ENCODE measurements around the gene HAS3. TPM values are rescaled to one million over a fixed set of nuclear protein-coding genes. Genes with fewer than 3 reads are reported as not detected.

The HAS3 gene
- total RNA-seq, 6 experiments from 2014 or later = 0.39 to 1.0 (median 0.63) TPM

DNA sequence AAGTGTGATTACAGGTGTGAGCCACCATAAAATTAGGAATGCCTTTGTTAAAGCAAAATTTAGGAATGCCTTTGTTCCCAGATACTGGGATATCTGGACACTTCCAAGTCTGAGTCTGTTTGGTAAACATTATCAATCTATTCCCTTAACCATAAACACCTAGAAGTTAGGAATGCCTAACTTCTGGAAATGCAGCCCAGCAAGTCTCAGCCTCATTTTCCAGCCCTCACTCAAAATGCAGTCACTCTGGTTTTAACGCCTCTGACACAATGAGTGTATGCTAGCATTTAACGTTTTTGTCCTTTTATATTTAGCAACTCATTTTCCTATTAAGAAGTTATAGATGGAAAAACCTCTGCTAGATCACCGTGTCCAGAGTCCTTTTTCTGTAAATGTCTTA, 34.4 kb upstream of the HAS3 start:
- H3K27me3 ChIP-seq = no peaks in the 10 kb centered on the region
- TF ChIP-seq, protein P1, sequence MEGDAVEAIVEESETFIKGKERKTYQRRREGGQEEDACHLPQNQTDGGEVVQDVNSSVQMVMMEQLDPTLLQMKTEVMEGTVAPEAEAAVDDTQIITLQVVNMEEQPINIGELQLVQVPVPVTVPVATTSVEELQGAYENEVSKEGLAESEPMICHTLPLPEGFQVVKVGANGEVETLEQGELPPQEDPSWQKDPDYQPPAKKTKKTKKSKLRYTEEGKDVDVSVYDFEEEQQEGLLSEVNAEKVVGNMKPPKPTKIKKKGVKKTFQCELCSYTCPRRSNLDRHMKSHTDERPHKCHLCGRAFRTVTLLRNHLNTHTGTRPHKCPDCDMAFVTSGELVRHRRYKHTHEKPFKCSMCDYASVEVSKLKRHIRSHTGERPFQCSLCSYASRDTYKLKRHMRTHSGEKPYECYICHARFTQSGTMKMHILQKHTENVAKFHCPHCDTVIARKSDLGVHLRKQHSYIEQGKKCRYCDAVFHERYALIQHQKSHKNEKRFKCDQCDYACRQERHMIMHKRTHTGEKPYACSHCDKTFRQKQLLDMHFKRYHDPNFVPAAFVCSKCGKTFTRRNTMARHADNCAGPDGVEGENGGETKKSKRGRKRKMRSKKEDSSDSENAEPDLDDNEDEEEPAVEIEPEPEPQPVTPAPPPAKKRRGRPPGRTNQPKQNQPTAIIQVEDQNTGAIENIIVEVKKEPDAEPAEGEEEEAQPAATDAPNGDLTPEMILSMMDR (IDR thresholded peaks at IDR 0.05) = no peak
- no peak for TF ChIP-seq POLR2A (IDR thresholded peaks at IDR 0.05)
- H3K4me3 ChIP-seq = no peak overlapping the region
- intact Hi-C loops (cut with DNase I) = no loop called here
- no peaks in the 10 kb centered on the region for H3K36me3 ChIP-seq
- 54% methylated on average over 2 of the region's 3 CpGs for WGBS (ENCODE audit: insufficient coverage, low coverage, low lambda C conversion rate, missing lambda C conversion rate)
- no peak for DNase-seq
- no peaks in the 10 kb centered on the region for H3K9me3 ChIP-seq
- H3K27ac ChIP-seq = no peak overlapping the region
- ATAC-seq = no peak
- no peaks in the 10 kb centered on the region for H3K4me1 ChIP-seq

- Histone ChIP-seq H3K27me3 (no peaks in the 10 kb centered on the region), H3K36me3 (no peaks in the 10 kb centered on the region), H3K4me3 (no peak overlapping the region), H3K27ac (no peak overlapping the region), H3K9me3 (no peaks in the 10 kb centered on the region), H3K4me1 (no peaks in the 10 kb centered on the region)
- 71% methylated on average over 2 of the region's 2 CpGs for WGBS (ENCODE audit: insufficient coverage, low coverage, low lambda C conversion rate, missing lambda C conversion rate)
- DNase-seq = no peak
- no peak for ATAC-seq
- no peak for TF ChIP-seq POLR2A (IDR thresholded peaks at IDR 0.05)
- TF ChIP-seq, protein P1 (IDR thresholded peaks at IDR 0.05) = no peak
- intact Hi-C loops (cut with DNase I) = no loop called here
Observed at GRCh38 chr16:69072640-69072974, 32.8 kb upstream of the HAS3 start.

DNA sequence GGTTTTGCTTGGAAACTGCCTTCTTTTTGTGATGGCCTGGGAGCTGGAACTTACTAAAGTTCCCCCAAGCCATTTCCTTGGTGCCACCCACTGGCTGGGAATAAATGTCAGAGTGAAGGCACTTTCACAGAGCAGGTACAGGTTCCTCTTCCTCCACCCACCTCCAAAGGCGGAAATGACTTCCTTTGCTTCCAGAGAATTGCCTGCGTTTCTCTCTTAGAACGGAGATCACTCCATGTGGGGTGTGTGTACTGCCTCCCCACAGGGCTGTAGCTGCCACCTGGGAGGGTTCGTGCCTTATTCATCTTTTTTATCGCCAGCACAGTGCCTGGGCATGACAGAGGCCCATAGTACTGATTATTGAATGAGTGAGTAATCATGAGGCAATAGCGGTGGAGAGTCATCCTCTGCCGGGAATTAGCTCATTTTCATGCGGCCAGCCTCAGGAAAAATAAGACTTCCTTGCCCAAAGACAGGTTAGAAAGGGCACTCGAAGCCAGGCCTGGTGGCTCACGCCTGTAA, 32.2 kb upstream of the HAS3 start:
- Histone ChIP-seq H3K4me3 (no peak overlapping the region), H3K27me3 (no peaks in the 10 kb centered on the region), H3K27ac (no peak overlapping the region), H3K36me3 (no peaks in the 10 kb centered on the region), H3K4me1 (no peaks in the 10 kb centered on the region), H3K9me3 (no peaks in the 10 kb centered on the region)
- DNase-seq (no peak), ATAC-seq (peak in 1 of 4 donors; percentile 73)
- intact Hi-C loops (cut with DNase I) = no loop called here
- TF ChIP-seq, protein P1 (IDR thresholded peaks at IDR 0.05) = no peak
- no peak for TF ChIP-seq POLR2A (IDR thresholded peaks at IDR 0.05)
- 94% methylated on average over 8 of the region's 10 CpGs for WGBS (ENCODE audit: insufficient coverage, low coverage, low lambda C conversion rate, missing lambda C conversion rate)

DNA sequence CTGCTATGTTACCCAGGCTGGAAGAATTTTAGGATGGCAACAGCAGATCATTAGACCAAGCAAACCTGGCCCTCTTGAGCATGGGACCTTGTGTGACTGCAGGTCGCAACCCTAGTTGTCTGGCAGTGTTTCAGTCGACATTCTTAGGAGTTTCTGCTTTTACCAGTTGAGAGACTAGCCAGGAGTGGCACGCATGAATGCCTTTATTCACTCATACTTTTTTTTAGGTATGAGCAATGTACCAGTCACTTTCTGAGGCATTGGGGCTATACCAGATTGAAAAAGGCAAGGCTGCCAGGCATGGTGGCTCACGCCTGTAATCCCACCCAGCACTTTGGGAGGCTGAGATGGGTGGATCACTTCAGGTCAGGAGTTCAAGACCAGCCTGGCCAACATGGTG, 28.2 kb upstream of the HAS3 start:
- no peaks in the 10 kb centered on the region for H3K36me3 ChIP-seq
- 75% methylated on average over 3 of the region's 4 CpGs for WGBS (ENCODE audit: insufficient coverage, low coverage, low lambda C conversion rate, missing lambda C conversion rate)
- no peak for TF ChIP-seq POLR2A (IDR thresholded peaks at IDR 0.05)
- TF ChIP-seq, protein P1 (IDR thresholded peaks at IDR 0.05) = no peak
- ATAC-seq (no peak), DNase-seq (no peak)
- H3K9me3 ChIP-seq = no peaks in the 10 kb centered on the region
- H3K27ac ChIP-seq = no peak overlapping the region
- no peak overlapping the region for H3K4me3 ChIP-seq
- no peaks in the 10 kb centered on the region for H3K4me1 ChIP-seq
- intact Hi-C loops (cut with DNase I) = no loop called here
- H3K27me3 ChIP-seq = no peaks in the 10 kb centered on the region

DNA sequence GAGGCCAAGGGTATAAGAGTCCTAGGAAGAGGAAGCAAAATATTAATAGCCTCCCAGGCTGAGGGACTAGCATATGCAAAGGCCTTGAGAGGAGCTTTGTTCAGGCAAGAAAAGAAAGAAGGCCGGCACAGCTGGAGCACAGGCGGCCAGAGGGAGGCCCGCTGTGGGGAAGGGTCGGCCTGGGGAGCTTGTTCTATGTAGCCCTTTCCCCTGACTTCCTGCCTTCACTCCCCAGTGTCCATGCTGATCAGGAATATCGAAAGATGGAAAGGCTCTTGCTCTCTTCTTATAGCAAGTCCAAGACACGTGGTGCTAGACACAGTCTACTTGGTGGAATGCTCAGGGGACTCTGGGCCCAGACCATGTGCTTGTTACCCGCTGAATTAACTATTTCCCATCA, 27.4 kb upstream of the HAS3 start:
- ATAC-seq = no peak
- no peak for DNase-seq
- H3K4me3 ChIP-seq = no peak overlapping the region
- no peaks in the 10 kb centered on the region for H3K36me3 ChIP-seq
- H3K27ac ChIP-seq = no peak overlapping the region
- 81% methylated on average over 5 of the region's 7 CpGs for WGBS (ENCODE audit: insufficient coverage, low coverage, low lambda C conversion rate, missing lambda C conversion rate)
- intact Hi-C loops (cut with DNase I) = no loop called here
- TF ChIP-seq, protein P1 (IDR thresholded peaks at IDR 0.05) = no peak
- no peak for TF ChIP-seq POLR2A (IDR thresholded peaks at IDR 0.05)
- no peaks in the 10 kb centered on the region for H3K27me3 ChIP-seq
- H3K4me1 ChIP-seq = no peaks in the 10 kb centered on the region
- H3K9me3 ChIP-seq = no peaks in the 10 kb centered on the region
